T-cell (primary cell): ENCODE results near the gene SAMD3. TPM values are rescaled to one million over a fixed set of nuclear protein-coding genes. Genes with fewer than 3 reads are reported as not detected.

Experiments used
- ATAC-seq, 4 experiments: fragments of 200-7000 bp in 3 of 4; fragments of 150-1000 bp in 1 of 4; cut with Tn5 transposase; replicated peaks in 1 of 4; 1 replicate in 3 of 4; 2 replicates in 1 of 4; pipeline ENCODE4 v1.10.0; 2021; ENCODE audit warnings: moderate library complexity in 3 of 4, mild to moderate bottlenecking in 2 of 4, moderate number of reproducible peaks in 1 of 4
- CTCF ChIA-PET, 2 donors: fragments of 300-600 bp; sonication (Branson Sonifier 250); formaldehyde crosslinking; loops; one replicate each; lab custom pipeline; 2022; ENCODE audit warnings: antibody characterized with exemption in 2 of 2; lab: Charles Lee
- POLR2A ChIA-PET, 2 donors: fragments of 300-600 bp; sonication (Branson Sonifier 250); formaldehyde crosslinking; loops; one replicate each; lab custom pipeline; 2022; ENCODE audit warnings: antibody characterized with exemption in 2 of 2; lab: Charles Lee
- DNase-seq, 35 experiments: peaks; one replicate each; pipeline versions ENCODE4 v3.0.0 to v3.0.0-alpha.2; 2013 to 2023
- H3K27ac ChIP-seq: one replicate; pipeline ENCODE4 v1.5.1; 2013; ENCODE audit warnings: low read length
- H3K27me3 ChIP-seq, 2 experiments: replicated peaks in 1 of 2; 1 replicate in 1 of 2; 2 replicates in 1 of 2; pipeline versions ENCODE4 v1.6.1 to v1.7.0; 2013; ENCODE audit warnings: low read length in 1 of 2, mixed read lengths in 1 of 2; ENCODE audit not compliant: control insufficient read depth in 2 of 2, insufficient read depth in 2 of 2; ENCODE audit errors: extremely low read depth in 1 of 2
- H3K36me3 ChIP-seq, 2 donors: 1 replicate in 1 of 2; 2 replicates in 1 of 2; pipeline versions ENCODE4 v1.6.1 to v1.7.0; 2013; ENCODE audit warnings: low read length in 1 of 2; ENCODE audit not compliant: control insufficient read depth in 2 of 2, insufficient read depth in 1 of 2; ENCODE audit errors: extremely low read depth in 1 of 2
- H3K4me1 ChIP-seq, 2 experiments: 1 replicate in 1 of 2; 2 replicates in 1 of 2; pipeline versions ENCODE4 v1.6.1 to v1.7.0; 2013; ENCODE audit warnings: low read length in 2 of 2, mixed read lengths in 1 of 2; ENCODE audit not compliant: insufficient read depth in 2 of 2, control insufficient read depth in 1 of 2; ENCODE audit errors: extremely low read depth in 1 of 2
- H3K4me3 ChIP-seq, 2 donors: 1 replicate in 1 of 2; 2 replicates in 1 of 2; pipeline versions ENCODE4 v1.5.1 to v1.7.0; 2013; ENCODE audit warnings: mild to moderate bottlenecking in 2 of 2, low read length in 1 of 2, moderate library complexity in 1 of 2; ENCODE audit not compliant: control insufficient read depth in 1 of 2; ENCODE audit errors: extremely low read depth in 1 of 2
- H3K9me3 ChIP-seq: 2 replicates; pipeline ENCODE4 v1.7.0; 2013
- H3K27ac Mint-ChIP-seq, 2 donors: one replicate each; pipeline ENCODE4 v1.8.0; 2020 to 2021; ENCODE audit warnings: mild to moderate bottlenecking in 2 of 2, mixed read lengths in 2 of 2
- H3K27me3 Mint-ChIP-seq, 2 donors: one replicate each; pipeline ENCODE4 v1.8.0; 2021 to 2022; ENCODE audit warnings: mixed read lengths in 2 of 2
- H3K36me3 Mint-ChIP-seq: one replicate; pipeline ENCODE4 v1.8.0; 2021; ENCODE audit warnings: mixed read lengths
- H3K4me1 Mint-ChIP-seq, 3 donors: one replicate each; pipeline ENCODE4 v1.8.0; 2020 to 2022; ENCODE audit warnings: mixed read lengths in 3 of 3, mild to moderate bottlenecking in 1 of 3
- H3K4me3 Mint-ChIP-seq, 3 donors: one replicate each; pipeline ENCODE4 v1.8.0; 2020 to 2022; ENCODE audit warnings: mild to moderate bottlenecking in 3 of 3, mixed read lengths in 3 of 3, moderate library complexity in 3 of 3
- H3K9me3 Mint-ChIP-seq, 3 donors: one replicate each; pipeline ENCODE4 v1.8.0; 2020 to 2022; ENCODE audit warnings: mixed read lengths in 3 of 3
- WGBS: methylation state at CpG from one replicate; pipeline ENCODE4 v1.1.5; 2013; ENCODE audit warnings: missing lambda C conversion rate; ENCODE audit not compliant: insufficient coverage; 5-methylcytosine and 5-hydroxymethylcytosine counted together
- total RNA-seq, 35 experiments: library from RNA in 6 of 35; stranded (reverse) in 6 of 35; fragments of 120-200 nt in 1 of 35; gene quantifications; one replicate each; pipeline versions ENCODE4 v1.2.1 to v1.2.4 and lab custom pipeline; 2013 to 2026

The SAMD3 gene
- total RNA-seq, 5 donors from 2014 or later (not counting 1 experiment from before 2014, with no cell fraction given): 27.5 to 73.8 (median 38.5) TPM

- H3K4me1 ChIP-seq: no peaks in the 10 kb centered on the region
- peaks cover 0 to 20% (median 9%) of the 10 kb centered on the region in 3 donors for H3K9me3 Mint-ChIP-seq
- peaks cover 13 to 42% of the 10 kb centered on the region in 2 donors for H3K36me3 ChIP-seq
- no peak overlapping the region for H3K4me3 ChIP-seq
- ChIA-PET CTCF (interaction anchor here in 1 of 2 donors (0.6 kb wide), 1 partner anchor 1340 kb away, joined by 3 read pairs; no protein-coding TSS in a partner anchor), POLR2A (no interaction called here)
- H3K4me1 Mint-ChIP-seq: peaks cover 12 to 24% (median 19%) of the 10 kb centered on the region in 3 donors
- no peaks in the 10 kb centered on the region for H3K9me3 ChIP-seq
- no peaks in the 10 kb centered on the region for H3K27me3 ChIP-seq
- no peaks in the 10 kb centered on the region for H3K27me3 Mint-ChIP-seq
- no CpG with 5 or more reads among the region's 2 CpGs for WGBS
- no peak overlapping the region for H3K27ac ChIP-seq
- no peak overlapping the region for H3K4me3 Mint-ChIP-seq
- ATAC-seq: no peak
- H3K27ac Mint-ChIP-seq: no peak overlapping the region
- peaks cover 60% of the 10 kb centered on the region for H3K36me3 Mint-ChIP-seq
- DNase-seq: no peak
Measured at GRCh38 chr6:130163266-130163665, 59.5 kb downstream of the SAMD3 start.

DNA sequence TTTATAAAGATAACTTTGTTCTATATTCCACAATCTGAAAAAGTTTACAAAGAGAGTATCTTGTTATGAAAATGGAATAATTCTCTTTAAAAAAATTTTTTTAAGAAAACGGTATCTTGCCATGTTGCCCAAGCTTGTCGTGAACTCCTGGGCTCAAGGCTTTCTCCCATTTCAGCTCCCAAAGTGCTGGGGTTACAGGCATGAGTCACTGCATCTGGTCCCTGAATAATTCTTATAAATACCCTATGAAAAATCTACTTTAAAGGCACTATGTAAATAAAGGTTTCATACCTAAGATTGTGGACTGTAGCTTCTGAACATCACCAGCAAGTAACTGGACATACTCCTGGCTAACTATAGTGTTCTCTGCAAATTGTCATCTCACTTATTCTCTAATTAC lies 60.3 kb downstream of the SAMD3 start:
- Histone ChIP-seq H3K4me3 (no peak overlapping the region), H3K36me3 (peaks cover 9 to 38% of the 10 kb centered on the region in 2 donors), H3K4me1 (no peaks in the 10 kb centered on the region), H3K27me3 (no peaks in the 10 kb centered on the region), H3K27ac (no peak overlapping the region), H3K9me3 (no peaks in the 10 kb centered on the region)
- ChIA-PET CTCF (no interaction called here), POLR2A (no interaction called here)
- Mint-ChIP-seq H3K27me3 (no peaks in the 10 kb centered on the region), H3K36me3 (peaks cover 59% of the 10 kb centered on the region), H3K4me1 (peaks cover 14 to 27% (median 19%) of the 10 kb centered on the region in 3 donors), H3K9me3 (peaks cover 0 to 20% (median 12%) of the 10 kb centered on the region in 3 donors), H3K27ac (no peak overlapping the region), H3K4me3 (no peak overlapping the region)
- ATAC-seq: no peak
- DNase-seq: no peak
- 100% methylated on average over 1 of the region's 2 CpGs for WGBS

DNA sequence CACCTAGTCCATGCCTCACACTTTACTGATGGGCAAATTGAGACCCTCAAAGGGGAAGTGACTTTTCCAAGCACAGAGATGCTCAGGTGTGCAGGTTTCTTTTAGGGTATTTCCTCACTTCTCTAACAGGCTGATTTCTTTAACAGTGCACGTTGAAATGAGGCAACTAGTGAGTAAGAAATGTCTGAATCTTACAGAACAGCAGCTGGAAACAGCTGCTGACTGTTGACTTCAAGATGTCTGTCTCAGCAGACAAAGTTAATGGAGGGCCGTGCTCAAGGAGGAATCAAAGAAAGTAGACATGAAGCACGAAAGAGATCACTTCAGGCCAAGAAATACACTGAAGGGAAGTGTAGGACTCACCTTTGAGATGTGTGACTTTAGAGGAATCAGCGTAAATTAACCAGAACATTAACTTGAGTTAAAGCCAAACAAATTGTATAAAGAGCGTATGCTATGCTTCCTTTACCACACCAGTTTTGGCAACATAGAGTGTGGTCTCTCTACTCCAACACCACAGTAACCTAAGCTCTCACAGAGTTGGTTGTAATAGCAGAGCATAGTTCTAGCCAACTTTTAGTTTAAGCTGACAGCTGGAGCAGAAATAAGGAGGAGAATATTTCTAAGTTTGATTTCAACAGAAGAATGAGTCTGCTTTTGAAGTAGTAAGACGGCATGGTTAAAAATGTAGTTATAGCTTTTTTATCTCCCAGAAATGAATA lies 60.9 kb downstream of the SAMD3 start:
- peaks cover 55% of the 10 kb centered on the region for H3K36me3 Mint-ChIP-seq
- Histone ChIP-seq H3K9me3 (no peaks in the 10 kb centered on the region), H3K4me3 (no peak overlapping the region), H3K27me3 (no peaks in the 10 kb centered on the region), H3K4me1 (no peaks in the 10 kb centered on the region), H3K36me3 (peaks cover 9 to 35% of the 10 kb centered on the region in 2 donors), H3K27ac (no peak overlapping the region)
- POLR2A ChIA-PET: no interaction called here
- WGBS: 79% methylated on average over 2 of the region's 6 CpGs
- peaks cover 0 to 20% (median 12%) of the 10 kb centered on the region in 3 donors for H3K9me3 Mint-ChIP-seq
- H3K4me3 Mint-ChIP-seq: no peak overlapping the region
- H3K4me1 Mint-ChIP-seq: peaks cover 14 to 27% (median 18%) of the 10 kb centered on the region in 3 donors
- no peak for ATAC-seq
- CTCF ChIA-PET: no interaction called here
- DNase-seq: no peak
- no peaks in the 10 kb centered on the region for H3K27me3 Mint-ChIP-seq
- H3K27ac Mint-ChIP-seq: peak overlapping the region in 1 of 2 donors; percentile 57

GRCh38 chr6:130159956-130160355 lies 62.8 kb downstream of the SAMD3 start:
- Mint-ChIP-seq H3K36me3 (peaks cover 45% of the 10 kb centered on the region), H3K27ac (peak overlapping the region; percentile 18 to 40), H3K4me3 (no peak overlapping the region), H3K27me3 (no peaks in the 10 kb centered on the region), H3K4me1 (peaks cover under 1 to 15% (median 10%) of the 10 kb centered on the region in 3 donors), H3K9me3 (peaks cover 0 to 20% (median 12%) of the 10 kb centered on the region in 3 donors)
- H3K9me3 ChIP-seq: no peaks in the 10 kb centered on the region
- no peaks in the 10 kb centered on the region for H3K27me3 ChIP-seq
- ATAC-seq: no peak
- WGBS: 90% methylated on average over 2 of the region's 3 CpGs
- DNase-seq: no peak
- no peak overlapping the region for H3K4me3 ChIP-seq
- POLR2A ChIA-PET: no interaction called here
- no peak overlapping the region for H3K27ac ChIP-seq
- CTCF ChIA-PET: no interaction called here
- H3K4me1 ChIP-seq: no peaks in the 10 kb centered on the region
- peaks cover 5 to 41% of the 10 kb centered on the region in 2 donors for H3K36me3 ChIP-seq

DNA sequence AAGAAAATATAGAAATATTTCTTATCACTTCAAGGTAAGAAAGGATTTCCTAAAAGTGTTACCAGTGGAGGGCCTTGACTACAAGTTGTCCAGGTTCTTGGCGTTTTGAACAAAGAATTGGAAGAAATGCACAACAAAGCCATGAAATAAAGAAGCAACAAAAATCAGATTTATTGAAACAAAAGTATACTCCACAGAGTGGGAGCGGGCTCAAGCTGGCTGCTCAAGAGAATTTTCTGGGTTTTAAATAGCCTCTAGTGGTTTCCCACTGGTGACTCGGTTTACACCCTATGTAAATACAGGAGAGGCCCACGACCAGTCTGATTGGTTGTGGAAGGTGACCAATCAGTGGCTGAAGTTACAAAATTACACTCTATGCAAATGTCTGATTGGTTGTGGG lies 64.2 kb downstream of the SAMD3 start:
- Mint-ChIP-seq H3K4me3 (no peak overlapping the region), H3K27ac (no peak overlapping the region), H3K36me3 (peaks cover 40% of the 10 kb centered on the region), H3K9me3 (peaks cover 0 to 14% (median 9%) of the 10 kb centered on the region in 3 donors), H3K4me1 (peaks cover 0 to 15% (median 10%) of the 10 kb centered on the region in 3 donors), H3K27me3 (no peaks in the 10 kb centered on the region)
- DNase-seq (no peak), ATAC-seq (no peak)
- ChIA-PET POLR2A (no interaction called here), CTCF (no interaction called here)
- 100% methylated on average over 2 of the region's 4 CpGs for WGBS
- H3K27me3 ChIP-seq: no peaks in the 10 kb centered on the region
- H3K36me3 ChIP-seq: peaks cover 5 to 45% of the 10 kb centered on the region in 2 donors
- H3K9me3 ChIP-seq: no peaks in the 10 kb centered on the region
- H3K27ac ChIP-seq: no peak overlapping the region
- no peak overlapping the region for H3K4me3 ChIP-seq
- no peaks in the 10 kb centered on the region for H3K4me1 ChIP-seq

GRCh38 chr6:130158056-130158455 lies 64.7 kb downstream of the SAMD3 start:
- no peak for DNase-seq
- H3K27ac ChIP-seq: no peak overlapping the region
- H3K9me3 Mint-ChIP-seq: peaks cover 0 to 14% (median 9%) of the 10 kb centered on the region in 3 donors
- POLR2A ChIA-PET: no interaction called here
- H3K27me3 ChIP-seq: no peaks in the 10 kb centered on the region
- peaks cover 0 to 15% (median 10%) of the 10 kb centered on the region in 3 donors for H3K4me1 Mint-ChIP-seq
- CTCF ChIA-PET: no interaction called here
- H3K36me3 ChIP-seq: peaks cover 5 to 44% of the 10 kb centered on the region in 2 donors
- H3K9me3 ChIP-seq: no peaks in the 10 kb centered on the region
- peak overlapping the region in 1 of 2 donors; percentile 27 for H3K27ac Mint-ChIP-seq
- WGBS: no CpG with 5 or more reads among the region's 2 CpGs
- no peak for ATAC-seq
- H3K4me3 ChIP-seq: no peak overlapping the region
- no peaks in the 10 kb centered on the region for H3K4me1 ChIP-seq
- H3K27me3 Mint-ChIP-seq: no peaks in the 10 kb centered on the region
- no peak overlapping the region for H3K4me3 Mint-ChIP-seq
- peaks cover 40% of the 10 kb centered on the region for H3K36me3 Mint-ChIP-seq
